ENCODE data around the gene LSR. TPM values are rescaled to one million over a fixed set of nuclear protein-coding genes. Genes with fewer than 3 reads are reported as not detected.

LSR gene
- total RNA-seq, 1 donor from 2014 or later = 0.99 TPM

DNA sequence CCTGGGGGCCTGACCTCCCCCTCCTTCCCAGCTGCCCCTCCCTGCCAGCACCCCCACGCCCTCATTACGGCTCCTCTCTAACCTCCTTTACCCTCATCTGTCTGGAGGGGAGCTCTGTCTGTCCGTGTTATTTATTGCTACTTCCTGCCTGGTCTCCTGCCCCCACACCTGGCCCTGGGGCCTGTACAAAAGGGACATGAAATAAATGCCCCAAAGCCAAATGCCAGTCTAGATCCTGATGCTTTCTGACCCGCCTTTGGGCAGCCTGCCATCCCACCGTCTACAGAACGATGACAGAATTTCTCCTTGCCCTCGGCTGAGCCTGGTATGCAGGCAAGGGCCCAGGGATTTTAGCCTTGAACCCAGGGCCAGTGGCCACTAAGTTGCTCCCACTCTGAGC lies 64.8 kb downstream of the LSR start:
- no peak for TF ChIP-seq CTCF (IDR thresholded peaks at IDR 0.05)
- DNase-seq (ENCODE audit: low spot score) = no peak
- Mint-ChIP-seq H3K9me3 (ENCODE audit: low read depth) (no peaks in the 10 kb centered on the region), H3K4me3 (ENCODE audit: unreplicated experiment) (no peak overlapping the region), H3K4me1 (ENCODE audit: low read depth) (peaks cover 5% of the 10 kb centered on the region), H3K27me3 (ENCODE audit: low read depth) (no peaks in the 10 kb centered on the region), H3K27ac (ENCODE audit: unreplicated experiment) (no peak overlapping the region), H3K36me3 (ENCODE audit: low read depth) (no peaks in the 10 kb centered on the region)

DNA sequence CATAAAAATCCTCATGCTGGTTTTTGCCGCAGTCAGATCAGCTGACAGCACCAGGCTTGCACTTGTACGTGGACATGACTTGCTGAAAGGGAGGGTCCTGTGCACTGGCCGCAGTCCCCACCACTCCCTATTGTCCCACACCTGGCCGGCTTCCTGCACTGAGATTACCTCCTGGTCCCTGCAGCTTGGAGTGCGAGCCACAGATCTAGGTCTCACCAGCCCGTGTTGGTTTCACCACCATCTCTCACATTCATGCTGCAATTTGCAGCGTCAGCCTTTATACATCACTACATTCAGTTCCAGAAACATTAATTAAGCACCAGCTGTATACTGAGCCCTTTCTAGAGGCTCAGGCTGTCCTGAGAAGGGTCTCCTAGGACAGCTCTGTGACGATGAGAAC lies 65.2 kb downstream of the LSR start:
- DNase-seq (ENCODE audit: low spot score) = no peak
- no peak for TF ChIP-seq CTCF (IDR thresholded peaks at IDR 0.05)

GRCh38 chr19:35314858-35315470 lies 66.2 kb downstream of the LSR start:
- Mint-ChIP-seq H3K4me3 (ENCODE audit: unreplicated experiment) (no peak overlapping the region), H3K4me1 (ENCODE audit: low read depth) (peaks cover 13% of the 10 kb centered on the region), H3K9me3 (ENCODE audit: low read depth) (no peaks in the 10 kb centered on the region), H3K36me3 (ENCODE audit: low read depth) (no peaks in the 10 kb centered on the region), H3K27me3 (ENCODE audit: low read depth) (no peaks in the 10 kb centered on the region), H3K27ac (ENCODE audit: unreplicated experiment) (no peak overlapping the region)
- no peak for DNase-seq (ENCODE audit: low spot score)
- TF ChIP-seq CTCF (IDR thresholded peaks at IDR 0.05) = no peak

More for the DNA sequence above, 65.2 kb downstream of the LSR start:
- Mint-ChIP-seq H3K27ac (ENCODE audit: unreplicated experiment) (no peak overlapping the region), H3K27me3 (ENCODE audit: low read depth) (no peaks in the 10 kb centered on the region), H3K4me1 (ENCODE audit: low read depth) (peaks cover 9% of the 10 kb centered on the region), H3K36me3 (ENCODE audit: low read depth) (no peaks in the 10 kb centered on the region), H3K9me3 (ENCODE audit: low read depth) (no peaks in the 10 kb centered on the region), H3K4me3 (ENCODE audit: unreplicated experiment) (no peak overlapping the region)

GRCh38 chr19:35315883-35316282 lies 67.1 kb downstream of the LSR start:
- no peaks in the 10 kb centered on the region for H3K9me3 Mint-ChIP-seq (ENCODE audit: low read depth)
- H3K27ac Mint-ChIP-seq (ENCODE audit: unreplicated experiment) = no peak overlapping the region
- no peaks in the 10 kb centered on the region for H3K36me3 Mint-ChIP-seq (ENCODE audit: low read depth)
- peaks cover 13% of the 10 kb centered on the region for H3K4me1 Mint-ChIP-seq (ENCODE audit: low read depth)
- no peak overlapping the region for H3K4me3 Mint-ChIP-seq (ENCODE audit: unreplicated experiment)
- H3K27me3 Mint-ChIP-seq (ENCODE audit: low read depth) = no peaks in the 10 kb centered on the region
- TF ChIP-seq CTCF (IDR thresholded peaks at IDR 0.05) = no peak
- no peak for DNase-seq (ENCODE audit: low spot score)

- Mint-ChIP-seq H3K27me3 (ENCODE audit: low read depth) (no peaks in the 10 kb centered on the region), H3K9me3 (ENCODE audit: low read depth) (no peaks in the 10 kb centered on the region), H3K4me3 (ENCODE audit: unreplicated experiment) (no peak overlapping the region), H3K4me1 (ENCODE audit: low read depth) (peaks cover 13% of the 10 kb centered on the region), H3K27ac (ENCODE audit: unreplicated experiment) (no peak overlapping the region), H3K36me3 (ENCODE audit: low read depth) (no peaks in the 10 kb centered on the region)
- no peak for TF ChIP-seq CTCF (IDR thresholded peaks at IDR 0.05)
- DNase-seq (ENCODE audit: low spot score) = no peak
These were observed 67.8 kb downstream of the LSR start for GRCh38 chr19:35316560-35316959.

Other genes with a start within 250 kb of the LSR start
- gene GRAMD1A, start 248.7 kb upstream of the LSR start, total RNA-seq = 58.4 to 67.9 TPM (median 65.8 TPM) in 3 replicates
- 5.7 to 6.0 TPM (median 5.8 TPM) in 3 replicates for gene SCN1B, start 218.5 kb upstream of the LSR start, total RNA-seq
- gene HPN, start 207.3 kb upstream of the LSR start, total RNA-seq = not detected in 3 replicates
- gene FXYD3, start 133.2 kb upstream of the LSR start, total RNA-seq = not detected in 3 replicates
- 0.46 to 2.2 TPM (median 1.3 TPM) in 3 replicates for gene LGI4, start 113.9 kb upstream of the LSR start, total RNA-seq
- 2.9 to 7.8 TPM (median 7.1 TPM) in 3 replicates for gene FXYD1, start 110.2 kb upstream of the LSR start, total RNA-seq
- gene FXYD7, start 105.7 kb upstream of the LSR start, total RNA-seq = not detected in 3 replicates
- 108 to 114 TPM (median 113 TPM) in 3 replicates for gene FXYD5, start 94.3 kb upstream of the LSR start, total RNA-seq
- not detected in 3 replicates for gene FAM187B, start 20.3 kb upstream of the LSR start, total RNA-seq
- 86.1 to 101 TPM (median 86.3 TPM) in 3 replicates for gene USF2, start 20.0 kb downstream of the LSR start, total RNA-seq
- gene HAMP, start 33.5 kb downstream of the LSR start, total RNA-seq = not detected in 3 replicates
- gene MAG, start 43.2 kb downstream of the LSR start, total RNA-seq = not detected in 3 replicates
- not detected in 3 replicates for gene CD22, start 80.2 kb downstream of the LSR start, total RNA-seq
- not detected in 3 replicates for gene FFAR1, start 98.9 kb downstream of the LSR start, total RNA-seq
- not detected in 3 replicates for gene FFAR3, start 109.5 kb downstream of the LSR start, total RNA-seq
- gene GPR42, start 122.1 kb downstream of the LSR start, total RNA-seq = not detected in 3 replicates
- not detected in 3 replicates for gene FFAR2, start 199.3 kb downstream of the LSR start, total RNA-seq
- not detected in 3 replicates for gene KRTDAP, start 241.5 kb downstream of the LSR start, total RNA-seq